ENCODE results near the gene INSIG2.

The INSIG2 gene

GRCh38 chr2:118128826-118129225, 40.6 kb downstream of the INSIG2 start:
- H3K4me1 Mint-ChIP-seq, result no peaks in the 10 kb centered on the region
- H3K27ac Mint-ChIP-seq (ENCODE audit: low read depth), result no peak overlapping the region
- no peak for ATAC-seq (replicated peaks; ENCODE audit: extremely low read depth, poor library complexity, severe bottlenecking)
- DNase-seq (ENCODE audit: low spot score in 2 of 2), result no peak
- H3K4me3 Mint-ChIP-seq, result no peak overlapping the region
- H3K27me3 Mint-ChIP-seq, result peaks cover 32% of the 10 kb centered on the region
- H3K9me3 Mint-ChIP-seq, result no peaks in the 10 kb centered on the region
- H3K36me3 Mint-ChIP-seq (ENCODE audit: insufficient read depth), result no peaks in the 10 kb centered on the region

DNA sequence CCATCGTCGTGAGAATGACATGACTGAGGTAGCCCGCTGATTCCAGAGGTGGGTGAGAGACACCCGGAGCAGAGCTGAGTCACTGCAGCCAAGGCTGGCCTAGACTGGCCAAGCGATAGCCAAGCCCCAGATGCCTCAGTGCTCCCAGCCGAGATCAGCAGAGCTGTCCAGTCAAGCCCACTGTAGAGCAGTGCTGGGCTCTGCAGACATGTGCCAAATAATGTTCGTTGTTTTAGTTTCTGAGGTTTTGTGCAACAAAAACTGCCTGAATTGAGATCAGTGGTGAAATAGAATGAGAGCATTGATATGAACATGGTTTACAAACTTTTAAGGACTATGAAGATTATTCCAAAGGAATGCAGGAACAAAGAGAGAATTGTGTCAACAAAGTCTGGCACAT, 42.1 kb downstream of the INSIG2 start:
- no peaks in the 10 kb centered on the region for H3K9me3 Mint-ChIP-seq
- H3K27ac Mint-ChIP-seq (ENCODE audit: low read depth), result no peak overlapping the region
- no peak for ATAC-seq (replicated peaks; ENCODE audit: extremely low read depth, poor library complexity, severe bottlenecking)
- no peak overlapping the region for H3K4me3 Mint-ChIP-seq
- peaks cover 41% of the 10 kb centered on the region for H3K27me3 Mint-ChIP-seq
- DNase-seq (ENCODE audit: low spot score in 2 of 2), result no peak
- no peaks in the 10 kb centered on the region for H3K36me3 Mint-ChIP-seq (ENCODE audit: insufficient read depth)
- H3K4me1 Mint-ChIP-seq, result no peaks in the 10 kb centered on the region

DNA sequence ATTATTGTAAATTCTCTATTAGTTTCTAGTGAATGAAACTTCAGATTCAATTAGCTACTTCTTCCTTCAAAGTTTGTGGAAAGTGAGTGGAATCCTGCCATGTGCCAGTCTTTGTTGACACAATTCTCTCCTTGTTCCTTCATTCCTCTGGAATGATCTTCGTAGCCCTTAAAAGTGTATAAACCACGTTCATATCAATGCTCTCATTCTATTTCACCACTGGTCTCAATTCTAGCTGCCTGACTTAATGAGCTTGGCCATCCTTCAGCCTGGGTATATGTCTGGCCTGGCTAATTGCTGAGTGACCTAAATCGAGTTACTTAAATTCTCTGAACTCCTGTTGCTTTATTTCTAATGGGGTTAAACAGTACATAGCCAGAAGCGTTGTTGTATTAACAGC, 43.5 kb downstream of the INSIG2 start:
- H3K4me1 Mint-ChIP-seq, result no peaks in the 10 kb centered on the region
- H3K9me3 Mint-ChIP-seq, result no peaks in the 10 kb centered on the region
- H3K27me3 Mint-ChIP-seq, result peaks cover 33% of the 10 kb centered on the region
- ATAC-seq (replicated peaks; ENCODE audit: extremely low read depth, poor library complexity, severe bottlenecking) (no peak), DNase-seq (ENCODE audit: low spot score in 2 of 2) (no peak)
- no peak overlapping the region for H3K4me3 Mint-ChIP-seq
- no peaks in the 10 kb centered on the region for H3K36me3 Mint-ChIP-seq (ENCODE audit: insufficient read depth)
- no peak overlapping the region for H3K27ac Mint-ChIP-seq (ENCODE audit: low read depth)

DNA sequence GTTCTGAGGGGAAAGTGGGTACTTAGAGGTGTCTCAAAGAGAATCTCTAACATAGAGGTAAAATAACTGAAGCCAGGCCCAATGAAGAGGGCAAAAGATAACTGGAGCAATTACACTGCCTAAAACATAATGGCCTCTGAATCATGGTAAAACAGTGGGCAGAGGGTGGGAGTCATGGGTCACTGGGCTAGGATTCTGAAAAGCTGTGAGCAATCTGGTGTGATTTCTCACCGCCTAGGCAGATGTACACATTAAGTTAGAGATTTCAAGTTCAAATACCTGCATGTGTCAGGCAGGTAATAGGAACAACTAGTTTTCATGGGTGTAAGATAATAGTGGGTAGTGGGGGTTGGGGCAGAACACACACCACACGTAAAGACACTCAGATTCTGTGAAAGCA, 45.6 kb downstream of the INSIG2 start:
- DNase-seq (ENCODE audit: low spot score in 2 of 2), result no peak
- H3K27ac Mint-ChIP-seq (ENCODE audit: low read depth), result no peak overlapping the region
- no peaks in the 10 kb centered on the region for H3K4me1 Mint-ChIP-seq
- H3K27me3 Mint-ChIP-seq, result peaks cover 14% of the 10 kb centered on the region
- no peaks in the 10 kb centered on the region for H3K9me3 Mint-ChIP-seq
- H3K4me3 Mint-ChIP-seq, result no peak overlapping the region
- no peaks in the 10 kb centered on the region for H3K36me3 Mint-ChIP-seq (ENCODE audit: insufficient read depth)
- no peak for ATAC-seq (replicated peaks; ENCODE audit: extremely low read depth, poor library complexity, severe bottlenecking)

- H3K36me3 Mint-ChIP-seq (ENCODE audit: insufficient read depth), result no peaks in the 10 kb centered on the region
- H3K27me3 Mint-ChIP-seq, result peaks cover 14% of the 10 kb centered on the region
- H3K4me3 Mint-ChIP-seq, result no peak overlapping the region
- no peaks in the 10 kb centered on the region for H3K9me3 Mint-ChIP-seq
- no peak for DNase-seq (ENCODE audit: low spot score in 2 of 2)
- no peak for ATAC-seq (replicated peaks; ENCODE audit: extremely low read depth, poor library complexity, severe bottlenecking)
- H3K27ac Mint-ChIP-seq (ENCODE audit: low read depth), result no peak overlapping the region
- H3K4me1 Mint-ChIP-seq, result no peaks in the 10 kb centered on the region
Measured at GRCh38 chr2:118134650-118135049, 46.4 kb downstream of the INSIG2 start.

DNA sequence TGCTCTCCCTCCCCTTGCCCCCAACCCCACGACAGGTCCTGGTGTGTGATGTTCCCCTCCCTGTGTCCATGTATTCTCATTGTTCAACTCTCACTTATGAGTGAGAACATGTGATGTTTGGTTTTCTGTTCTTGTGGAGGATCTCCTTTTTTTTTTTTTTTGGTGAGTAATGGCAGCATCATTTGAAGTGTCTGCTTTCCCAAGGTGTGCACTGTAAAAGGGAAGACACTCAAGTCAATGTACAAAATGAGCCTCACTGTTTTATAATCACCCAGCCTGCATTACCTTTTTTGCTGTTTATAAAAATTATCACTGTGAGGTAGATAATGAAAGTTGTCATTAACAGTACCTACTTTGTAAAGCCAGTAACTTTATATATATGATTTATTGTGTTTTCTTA, 56.9 kb downstream of the INSIG2 start:
- no peaks in the 10 kb centered on the region for H3K9me3 Mint-ChIP-seq
- no peak for ATAC-seq (replicated peaks; ENCODE audit: extremely low read depth, poor library complexity, severe bottlenecking)
- H3K27me3 Mint-ChIP-seq, result peaks cover 39% of the 10 kb centered on the region
- no peak overlapping the region for H3K4me3 Mint-ChIP-seq
- H3K36me3 Mint-ChIP-seq (ENCODE audit: insufficient read depth), result no peaks in the 10 kb centered on the region
- H3K27ac Mint-ChIP-seq (ENCODE audit: low read depth), result no peak overlapping the region
- no peak for DNase-seq (ENCODE audit: low spot score in 2 of 2)
- H3K4me1 Mint-ChIP-seq, result no peaks in the 10 kb centered on the region

DNA sequence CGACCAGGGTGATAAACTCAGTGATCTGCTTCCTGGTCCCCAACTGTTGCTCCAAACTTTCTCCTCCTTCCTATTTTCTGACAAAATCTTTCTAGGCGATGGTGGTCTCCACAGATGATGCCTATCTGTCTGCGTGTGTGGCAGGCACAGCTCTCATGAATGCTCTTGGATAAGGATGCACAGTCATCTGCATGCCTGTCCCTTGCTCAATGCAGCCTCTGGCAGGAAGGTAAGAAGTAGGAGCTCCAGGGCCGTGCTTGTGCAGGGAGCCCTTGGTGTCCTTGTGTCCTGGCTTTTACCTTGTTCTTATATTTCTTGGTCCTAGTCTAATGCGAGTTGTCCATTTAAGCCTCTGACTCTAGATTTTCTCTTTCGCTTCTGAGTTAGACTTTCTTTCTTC, 57.5 kb downstream of the INSIG2 start:
- Mint-ChIP-seq H3K36me3 (ENCODE audit: insufficient read depth) (no peaks in the 10 kb centered on the region), H3K27ac (ENCODE audit: low read depth) (no peak overlapping the region), H3K27me3 (peaks cover 44% of the 10 kb centered on the region), H3K4me1 (no peaks in the 10 kb centered on the region), H3K4me3 (no peak overlapping the region), H3K9me3 (no peaks in the 10 kb centered on the region)
- DNase-seq (ENCODE audit: low spot score in 2 of 2), result no peak
- ATAC-seq (replicated peaks; ENCODE audit: extremely low read depth, poor library complexity, severe bottlenecking), result no peak

DNA sequence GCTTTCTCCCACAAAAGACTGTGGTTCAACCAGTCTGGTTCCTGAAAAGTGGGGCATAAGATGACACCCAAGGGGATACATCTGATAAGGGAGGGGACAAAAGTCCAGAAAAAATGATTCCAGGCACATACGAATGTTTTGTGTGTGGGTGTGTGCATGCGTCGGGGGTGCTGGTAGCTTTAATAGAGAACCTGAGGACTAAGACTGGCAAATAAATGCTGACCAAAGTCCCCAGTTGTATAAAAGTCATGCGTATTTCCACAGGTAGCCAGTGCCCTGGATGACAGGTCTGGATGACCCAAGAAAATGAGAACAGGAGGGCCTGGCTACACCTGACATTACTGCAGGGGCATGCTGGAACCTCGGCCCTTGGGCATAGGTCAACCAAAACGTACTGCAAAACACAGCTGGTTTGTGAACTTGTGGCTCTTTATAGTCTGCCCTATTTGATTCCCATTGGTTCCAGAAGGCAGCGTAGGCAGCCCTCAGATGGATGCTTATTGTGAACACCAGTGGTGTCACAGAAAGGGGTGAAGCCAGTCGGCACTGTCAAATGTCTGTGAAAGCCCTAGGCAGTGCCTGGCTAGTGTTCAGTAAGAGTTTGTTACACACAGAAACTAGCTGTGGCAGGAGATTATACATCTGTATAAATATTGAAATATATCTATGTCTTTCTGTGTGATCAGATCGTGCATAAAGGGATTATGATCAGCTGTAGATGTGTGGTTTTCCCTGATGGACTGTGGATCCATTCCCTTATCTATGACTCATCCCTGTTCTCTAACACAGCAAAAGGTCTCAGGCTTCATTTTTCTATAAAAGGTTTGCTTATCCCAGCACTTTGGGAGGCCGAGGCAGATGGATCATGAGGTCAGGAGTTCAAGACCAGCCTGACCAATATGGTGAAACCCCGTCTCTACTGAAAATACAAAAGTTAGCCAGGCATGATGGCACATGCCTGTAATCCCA, 58.3 kb downstream of the INSIG2 start:
- Mint-ChIP-seq H3K9me3 (no peaks in the 10 kb centered on the region), H3K27me3 (peaks cover 47% of the 10 kb centered on the region), H3K27ac (ENCODE audit: low read depth) (no peak overlapping the region), H3K4me3 (no peak overlapping the region), H3K4me1 (no peaks in the 10 kb centered on the region), H3K36me3 (ENCODE audit: insufficient read depth) (no peaks in the 10 kb centered on the region)
- DNase-seq (ENCODE audit: low spot score in 2 of 2) (no peak), ATAC-seq (replicated peaks; ENCODE audit: extremely low read depth, poor library complexity, severe bottlenecking) (no peak)

GRCh38 chr2:118148133-118148532, 59.9 kb downstream of the INSIG2 start:
- H3K9me3 Mint-ChIP-seq, result no peaks in the 10 kb centered on the region
- DNase-seq (ENCODE audit: low spot score in 2 of 2), result no peak
- H3K4me3 Mint-ChIP-seq, result no peak overlapping the region
- ATAC-seq (replicated peaks; ENCODE audit: extremely low read depth, poor library complexity, severe bottlenecking), result no peak
- H3K27ac Mint-ChIP-seq (ENCODE audit: low read depth), result no peak overlapping the region
- peaks cover 55% of the 10 kb centered on the region for H3K27me3 Mint-ChIP-seq
- H3K4me1 Mint-ChIP-seq, result no peaks in the 10 kb centered on the region
- no peaks in the 10 kb centered on the region for H3K36me3 Mint-ChIP-seq (ENCODE audit: insufficient read depth)

GRCh38 chr2:118148809-118149208, 60.5 kb downstream of the INSIG2 start:
- no peak for DNase-seq (ENCODE audit: low spot score in 2 of 2)
- Mint-ChIP-seq H3K27me3 (peaks cover 58% of the 10 kb centered on the region), H3K36me3 (ENCODE audit: insufficient read depth) (no peaks in the 10 kb centered on the region), H3K9me3 (no peaks in the 10 kb centered on the region), H3K4me1 (no peaks in the 10 kb centered on the region), H3K27ac (ENCODE audit: low read depth) (no peak overlapping the region), H3K4me3 (no peak overlapping the region)
- ATAC-seq (replicated peaks; ENCODE audit: extremely low read depth, poor library complexity, severe bottlenecking), result no peak

- no peak for DNase-seq (ENCODE audit: low spot score in 2 of 2)
- no peaks in the 10 kb centered on the region for H3K9me3 Mint-ChIP-seq
- no peaks in the 10 kb centered on the region for H3K36me3 Mint-ChIP-seq (ENCODE audit: insufficient read depth)
- no peaks in the 10 kb centered on the region for H3K4me1 Mint-ChIP-seq
- ATAC-seq (replicated peaks; ENCODE audit: extremely low read depth, poor library complexity, severe bottlenecking), result no peak
- peaks cover 52% of the 10 kb centered on the region for H3K27me3 Mint-ChIP-seq
- H3K27ac Mint-ChIP-seq (ENCODE audit: low read depth), result no peak overlapping the region
- H3K4me3 Mint-ChIP-seq, result no peak overlapping the region
Measured at GRCh38 chr2:118150294-118150693, 62.0 kb downstream of the INSIG2 start.

GRCh38 chr2:118151831-118152230, 63.6 kb downstream of the INSIG2 start:
- H3K27ac Mint-ChIP-seq (ENCODE audit: low read depth), result no peak overlapping the region
- H3K9me3 Mint-ChIP-seq, result no peaks in the 10 kb centered on the region
- H3K36me3 Mint-ChIP-seq (ENCODE audit: insufficient read depth), result no peaks in the 10 kb centered on the region
- ATAC-seq (replicated peaks; ENCODE audit: extremely low read depth, poor library complexity, severe bottlenecking) (no peak), DNase-seq (ENCODE audit: low spot score in 2 of 2) (no peak)
- no peaks in the 10 kb centered on the region for H3K4me1 Mint-ChIP-seq
- H3K27me3 Mint-ChIP-seq, result peaks cover 47% of the 10 kb centered on the region
- H3K4me3 Mint-ChIP-seq, result no peak overlapping the region

GRCh38 chr2:118153433-118153832, 65.2 kb downstream of the INSIG2 start:
- peaks cover 60% of the 10 kb centered on the region for H3K27me3 Mint-ChIP-seq
- H3K9me3 Mint-ChIP-seq, result peaks cover 7% of the 10 kb centered on the region
- DNase-seq (ENCODE audit: low spot score in 2 of 2), result no peak
- no peak overlapping the region for H3K27ac Mint-ChIP-seq (ENCODE audit: low read depth)
- H3K36me3 Mint-ChIP-seq (ENCODE audit: insufficient read depth), result no peaks in the 10 kb centered on the region
- no peaks in the 10 kb centered on the region for H3K4me1 Mint-ChIP-seq
- ATAC-seq (replicated peaks; ENCODE audit: extremely low read depth, poor library complexity, severe bottlenecking), result no peak
- no peak overlapping the region for H3K4me3 Mint-ChIP-seq
